Neural cell (in vitro differentiated cells): Measurements from ENCODE around the gene PREX1. TPM values are rescaled to one million over a fixed set of nuclear protein-coding genes. Genes with fewer than 3 reads are reported as not detected.

Source experiments
- H2AFZ ChIP-seq: fragments of 200-600, 300-800 bp; sonication (generic), shearing (Covaris generic); 2 replicates; pipeline ENCODE4 v1.6.0; 2014; ENCODE audit warnings: low read depth, mild to moderate bottlenecking, antibody characterized with exemption, low read length, moderate library complexity
- H3F3A ChIP-seq: fragments of 200-600 bp; shearing (Covaris generic); 2 replicates; pipeline ENCODE4 v1.6.1; 2016; ENCODE audit warnings: mild to moderate bottlenecking, moderate library complexity, mixed read lengths, antibody characterized with exemption, low read length; ENCODE audit not compliant: insufficient read depth, poor library complexity, severe bottlenecking
- H3K27ac ChIP-seq: fragments of 200-600, 300-800 bp; sonication (generic), shearing (Covaris generic); 2 replicates; pipeline ENCODE4 v1.5.1; 2014; ENCODE audit warnings: mild to moderate bottlenecking, low read length, moderate library complexity
- H3K27me3 ChIP-seq: fragments of 300-800, 200-600 bp; sonication (generic), shearing (Covaris generic); 2 replicates; pipeline ENCODE4 v1.6.0; 2014; ENCODE audit warnings: mild to moderate bottlenecking, low read depth, low read length, moderate library complexity; ENCODE audit not compliant: insufficient read depth
- H3K36me3 ChIP-seq: fragments of 300-800, 200-600 bp; sonication (generic), shearing (Covaris generic); 2 replicates; pipeline ENCODE4 v1.5.1; 2014; ENCODE audit warnings: mild to moderate bottlenecking, antibody characterized with exemption, low read length, moderate library complexity; ENCODE audit not compliant: insufficient read depth
- H3K4me2 ChIP-seq: fragments of 300-800, 200-600 bp; sonication (generic), shearing (Covaris generic); 2 replicates; pipeline ENCODE4 v1.6.0; 2014; ENCODE audit warnings: mild to moderate bottlenecking, low read length
- H3K4me3 ChIP-seq: fragments of 300-800, 200-600 bp; sonication (generic), shearing (Covaris generic); 2 replicates; pipeline ENCODE4 v1.5.1; 2014; ENCODE audit warnings: mild to moderate bottlenecking, low read length, moderate library complexity
- H3K79me2 ChIP-seq: fragments of 200-600 bp; shearing (Covaris generic); replicated peaks from 2 replicates; pipeline ENCODE4 v1.6.0; 2014; ENCODE audit warnings: mild to moderate bottlenecking, low read length, moderate library complexity; ENCODE audit not compliant: insufficient read depth
- H3K9ac ChIP-seq: fragments of 300-800, 200-600 bp; sonication (generic), shearing (Covaris generic); 2 replicates; pipeline ENCODE4 v1.6.1; 2016; ENCODE audit warnings: mild to moderate bottlenecking, low read length, mixed read lengths
- H3K9me2 ChIP-seq: fragments of 200-600 bp; shearing (Covaris generic); 2 replicates; pipeline ENCODE4 v1.6.1; 2016; ENCODE audit warnings: mild to moderate bottlenecking, low read length, mixed read lengths; ENCODE audit not compliant: insufficient read depth
- H3K9me3 ChIP-seq: fragments of 200-600, 300-800 bp; sonication (generic), shearing (Covaris generic); 2 replicates; pipeline ENCODE4 v1.6.1; 2016; ENCODE audit warnings: mild to moderate bottlenecking, mixed run types, low read length, moderate library complexity, mixed read lengths
- H4K20me1 ChIP-seq: fragments of 200-600 bp; shearing (Covaris generic); 2 replicates; pipeline ENCODE4 v1.6.1; 2016; ENCODE audit warnings: mild to moderate bottlenecking, mixed run types; ENCODE audit not compliant: insufficient read depth
- CTCF ChIP-seq: fragments of 450-650 bp; IDR thresholded peaks from 2 replicates; pipeline ENCODE4 v1.5.1; 2014; ENCODE audit warnings: antibody characterized with exemption, mild to moderate bottlenecking, moderate library complexity; ENCODE audit not compliant: poor library complexity, severe bottlenecking
- EP300 ChIP-seq: fragments of 450-650 bp; conservative IDR thresholded peaks from 2 replicates; pipeline ENCODE4 v1.6.1; 2014; ENCODE audit warnings: antibody characterized with exemption, mild to moderate bottlenecking, moderate library complexity; ENCODE audit not compliant: poor library complexity, severe bottlenecking
- EZH2 ChIP-seq: fragments of 200-600, 300-800 bp; shearing (Covaris generic), sonication (generic); IDR thresholded peaks from 2 replicates; pipeline ENCODE4 v1.6.1; 2014; ENCODE audit warnings: antibody characterized with exemption, low read length, borderline replicate concordance, mild to moderate bottlenecking; ENCODE audit not compliant: insufficient read depth, poor library complexity, severe bottlenecking
- MXI1 ChIP-seq: fragments of 450-650 bp; conservative IDR thresholded peaks from 2 replicates; pipeline ENCODE4 v1.6.1; 2014; ENCODE audit warnings: antibody characterized with exemption, mild to moderate bottlenecking; ENCODE audit not compliant: poor library complexity, severe bottlenecking
- POLR2AphosphoS5 ChIP-seq: IDR thresholded peaks from 2 replicates; pipeline ENCODE4 v1.6.1; 2012
- SMC3 ChIP-seq: fragments of 450-650 bp; conservative IDR thresholded peaks from 2 replicates; pipeline ENCODE4 v1.6.1; 2014; ENCODE audit warnings: antibody characterized with exemption, mild to moderate bottlenecking, moderate library complexity; ENCODE audit not compliant: poor library complexity
- TAF1 ChIP-seq: IDR thresholded peaks from 2 replicates; pipeline ENCODE4 v1.6.1; 2012; ENCODE audit warnings: low read depth
- polyA plus RNA-seq: library from polyadenylated mRNA; depleted of rRNA; stranded (reverse); fragments of >200 nt; gene quantifications from 2 replicates; pipeline ENCODE4 v1.2.3, GENCODE V29; 2014
- TF ChIP-seq, protein P1 (sequence below): IDR thresholded peaks from 2 replicates; pipeline ENCODE4 v1.6.1; 2012; ENCODE audit warnings: borderline replicate concordance

PREX1 gene
- polyA plus RNA-seq, 1 donor from 2014 or later: 0.06 TPM

GRCh38 chr20:48615871-48616270, 211.9 kb downstream of the PREX1 start:
- no peaks in the 10 kb centered on the region for H3K27me3 ChIP-seq
- H3K4me3 ChIP-seq: no peak overlapping the region
- H3K36me3 ChIP-seq: no peaks in the 10 kb centered on the region
- H3K79me2 ChIP-seq: no peaks in the 10 kb centered on the region
- no peak overlapping the region for H3K27ac ChIP-seq
- no peaks in the 10 kb centered on the region for H3F3A ChIP-seq
- no peak overlapping the region for H3K9ac ChIP-seq
- no peak overlapping the region for H2AFZ ChIP-seq
- H3K4me2 ChIP-seq: no peak overlapping the region
- no peaks in the 10 kb centered on the region for H3K9me2 ChIP-seq
- no peaks in the 10 kb centered on the region for H4K20me1 ChIP-seq
- TF ChIP-seq TAF1: no peak
- TF ChIP-seq POLR2AphosphoS5: no peak
- no peak for TF ChIP-seq EP300
- TF ChIP-seq, protein P1, sequence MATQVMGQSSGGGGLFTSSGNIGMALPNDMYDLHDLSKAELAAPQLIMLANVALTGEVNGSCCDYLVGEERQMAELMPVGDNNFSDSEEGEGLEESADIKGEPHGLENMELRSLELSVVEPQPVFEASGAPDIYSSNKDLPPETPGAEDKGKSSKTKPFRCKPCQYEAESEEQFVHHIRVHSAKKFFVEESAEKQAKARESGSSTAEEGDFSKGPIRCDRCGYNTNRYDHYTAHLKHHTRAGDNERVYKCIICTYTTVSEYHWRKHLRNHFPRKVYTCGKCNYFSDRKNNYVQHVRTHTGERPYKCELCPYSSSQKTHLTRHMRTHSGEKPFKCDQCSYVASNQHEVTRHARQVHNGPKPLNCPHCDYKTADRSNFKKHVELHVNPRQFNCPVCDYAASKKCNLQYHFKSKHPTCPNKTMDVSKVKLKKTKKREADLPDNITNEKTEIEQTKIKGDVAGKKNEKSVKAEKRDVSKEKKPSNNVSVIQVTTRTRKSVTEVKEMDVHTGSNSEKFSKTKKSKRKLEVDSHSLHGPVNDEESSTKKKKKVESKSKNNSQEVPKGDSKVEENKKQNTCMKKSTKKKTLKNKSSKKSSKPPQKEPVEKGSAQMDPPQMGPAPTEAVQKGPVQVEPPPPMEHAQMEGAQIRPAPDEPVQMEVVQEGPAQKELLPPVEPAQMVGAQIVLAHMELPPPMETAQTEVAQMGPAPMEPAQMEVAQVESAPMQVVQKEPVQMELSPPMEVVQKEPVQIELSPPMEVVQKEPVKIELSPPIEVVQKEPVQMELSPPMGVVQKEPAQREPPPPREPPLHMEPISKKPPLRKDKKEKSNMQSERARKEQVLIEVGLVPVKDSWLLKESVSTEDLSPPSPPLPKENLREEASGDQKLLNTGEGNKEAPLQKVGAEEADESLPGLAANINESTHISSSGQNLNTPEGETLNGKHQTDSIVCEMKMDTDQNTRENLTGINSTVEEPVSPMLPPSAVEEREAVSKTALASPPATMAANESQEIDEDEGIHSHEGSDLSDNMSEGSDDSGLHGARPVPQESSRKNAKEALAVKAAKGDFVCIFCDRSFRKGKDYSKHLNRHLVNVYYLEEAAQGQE: no peak
- TF ChIP-seq MXI1: no peak
- H3K9me3 ChIP-seq: no peaks in the 10 kb centered on the region

DNA sequence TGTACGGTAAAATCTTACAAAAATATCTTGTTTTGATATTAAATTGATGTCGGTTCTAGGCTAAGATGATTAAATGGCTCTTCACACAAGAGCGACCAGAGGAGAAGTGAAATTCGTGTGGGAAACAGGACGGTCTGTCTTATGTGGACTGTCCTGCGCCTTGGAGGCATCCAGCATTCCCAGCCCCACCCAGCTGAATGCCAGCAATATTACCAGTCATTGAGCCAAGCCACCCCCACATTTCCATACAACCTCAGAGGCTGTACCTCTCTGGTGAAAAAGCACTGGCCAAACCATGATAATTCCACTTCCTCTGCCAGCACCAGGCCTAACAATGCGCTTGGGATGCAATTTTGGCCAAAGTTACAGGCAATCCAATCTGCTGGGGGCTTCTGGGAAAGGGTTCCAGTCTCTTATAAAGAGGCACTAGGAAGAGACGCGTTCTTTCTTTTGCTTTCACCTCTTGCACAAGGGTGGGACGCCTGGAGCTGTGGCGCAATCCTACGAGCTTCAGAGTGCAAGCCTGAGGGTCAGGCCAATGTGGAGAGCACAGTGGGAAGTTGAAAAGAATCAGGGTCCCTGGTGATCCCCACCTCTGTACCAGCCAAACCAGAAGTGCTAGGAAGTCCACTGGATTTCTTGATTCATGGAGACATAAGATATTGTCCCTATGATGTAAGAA, 213.1 kb downstream of the PREX1 start:
- Histone ChIP-seq H3K9ac (no peak overlapping the region), H3K4me2 (no peak overlapping the region), H3K9me3 (no peaks in the 10 kb centered on the region), H3K27ac (no peak overlapping the region), H3K27me3 (no peaks in the 10 kb centered on the region), H3F3A (no peaks in the 10 kb centered on the region), H2AFZ (no peak overlapping the region), H3K79me2 (no peaks in the 10 kb centered on the region), H3K9me2 (no peaks in the 10 kb centered on the region), H4K20me1 (no peaks in the 10 kb centered on the region), H3K36me3 (no peaks in the 10 kb centered on the region), H3K4me3 (no peak overlapping the region)
- TF ChIP-seq SMC3: no peak
- TF ChIP-seq, protein P1: no peak

- Histone ChIP-seq H3F3A (no peaks in the 10 kb centered on the region), H3K9me3 (no peaks in the 10 kb centered on the region), H4K20me1 (no peaks in the 10 kb centered on the region), H3K79me2 (no peaks in the 10 kb centered on the region), H3K36me3 (no peaks in the 10 kb centered on the region), H3K4me2 (no peak overlapping the region), H3K27ac (no peak overlapping the region), H3K4me3 (no peak overlapping the region), H3K27me3 (no peaks in the 10 kb centered on the region), H2AFZ (no peak overlapping the region), H3K9me2 (no peaks in the 10 kb centered on the region), H3K9ac (no peak overlapping the region)
- TF ChIP-seq POLR2AphosphoS5 (no peak), EP300 (no peak), MXI1 (no peak), EZH2 (no peak), SMC3 (no peak), TAF1 (no peak), CTCF (no peak)
- TF ChIP-seq, protein P1: no peak
These were observed 213.9 kb downstream of the PREX1 start for GRCh38 chr20:48613926-48614325.
